Bronchial epithelial cell (primary cell): Measurements from ENCODE around the gene C10orf67. TPM values are rescaled to one million over a fixed set of nuclear protein-coding genes. Genes with fewer than 3 reads are reported as not detected.

ENCODE experiments used
- DNase-seq: peaks from one replicate; pipeline ENCODE4 v3.0.0-alpha.2; 2010; ENCODE audit warnings: low read depth
- FAIRE-seq: peaks from 2 replicates; lab custom pipeline; 2011; peaks lifted over from hg19 to GRCh38; lab: Jason Lieb, UNC
- H3K27me3 ChIP-seq: 2 replicates; pipeline ENCODE4 v1.5.1; 2011; ENCODE audit warnings: low read length; ENCODE audit not compliant: control insufficient read depth, insufficient read depth
- H3K36me3 ChIP-seq: 2 replicates; pipeline ENCODE4 v1.5.1; 2011; ENCODE audit warnings: low read length; ENCODE audit not compliant: control insufficient read depth, insufficient read depth
- H3K4me3 ChIP-seq: 2 replicates; pipeline ENCODE4 v1.5.1; 2011; ENCODE audit warnings: mild to moderate bottlenecking, low read depth, low read length, control low read depth
- total RNA-seq: library from RNA; depleted of rRNA; stranded (reverse); fragments of >200 nt; gene quantifications from 2 replicates; pipeline ENCODE4 v1.2.1, GENCODE V29; 2014
- TF ChIP-seq, protein P1 (sequence below): IDR thresholded peaks from 2 replicates; pipeline ENCODE4 v1.5.1; 2011; ENCODE audit warnings: mild to moderate bottlenecking, moderate library complexity, low read length, control low read depth, inconsistent platforms; ENCODE audit not compliant: insufficient read depth, severe bottlenecking

C10orf67 gene
- total RNA-seq, 1 donor from 2014 or later: not detected

DNA sequence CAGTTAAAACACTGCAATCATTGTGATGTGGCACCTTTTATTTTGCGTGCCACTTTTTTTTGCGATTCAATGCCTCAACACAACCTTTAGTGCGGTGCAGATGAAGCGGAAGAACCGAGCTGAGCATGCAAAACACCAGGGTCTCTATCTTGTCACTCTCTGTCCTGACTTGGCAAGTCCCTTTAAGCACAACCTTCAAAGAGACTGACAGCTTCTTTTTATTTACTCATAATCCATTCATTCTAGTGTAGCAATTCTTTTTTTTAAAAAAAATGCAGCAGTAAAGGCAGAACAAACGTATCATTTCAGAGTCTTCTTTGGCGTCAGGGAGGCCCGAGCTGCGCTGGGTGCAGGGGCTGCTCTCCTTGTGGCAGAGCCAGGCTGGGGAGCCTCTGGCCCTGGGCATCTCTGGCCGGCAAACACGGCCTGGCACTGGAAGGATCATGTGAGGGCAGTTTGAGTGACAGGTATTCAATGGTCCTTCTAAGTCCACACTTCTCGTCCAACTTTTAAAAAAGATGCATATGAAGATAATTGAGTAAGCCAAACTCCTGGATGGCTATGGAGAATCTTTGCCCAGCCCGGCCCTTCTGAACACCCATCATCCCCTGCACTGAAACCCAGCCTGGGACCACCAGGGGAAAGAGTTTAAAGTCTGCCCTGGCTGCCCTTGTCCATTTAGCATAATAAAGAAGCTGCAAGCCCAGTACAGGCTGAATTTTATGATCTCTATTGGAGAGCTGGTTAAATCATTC lies 148.6 kb downstream of the C10orf67 start:
- FAIRE-seq (no peak), DNase-seq (no peak)
- peaks cover 55% of the 10 kb centered on the region for H3K27me3 ChIP-seq
- TF ChIP-seq, protein P1, sequence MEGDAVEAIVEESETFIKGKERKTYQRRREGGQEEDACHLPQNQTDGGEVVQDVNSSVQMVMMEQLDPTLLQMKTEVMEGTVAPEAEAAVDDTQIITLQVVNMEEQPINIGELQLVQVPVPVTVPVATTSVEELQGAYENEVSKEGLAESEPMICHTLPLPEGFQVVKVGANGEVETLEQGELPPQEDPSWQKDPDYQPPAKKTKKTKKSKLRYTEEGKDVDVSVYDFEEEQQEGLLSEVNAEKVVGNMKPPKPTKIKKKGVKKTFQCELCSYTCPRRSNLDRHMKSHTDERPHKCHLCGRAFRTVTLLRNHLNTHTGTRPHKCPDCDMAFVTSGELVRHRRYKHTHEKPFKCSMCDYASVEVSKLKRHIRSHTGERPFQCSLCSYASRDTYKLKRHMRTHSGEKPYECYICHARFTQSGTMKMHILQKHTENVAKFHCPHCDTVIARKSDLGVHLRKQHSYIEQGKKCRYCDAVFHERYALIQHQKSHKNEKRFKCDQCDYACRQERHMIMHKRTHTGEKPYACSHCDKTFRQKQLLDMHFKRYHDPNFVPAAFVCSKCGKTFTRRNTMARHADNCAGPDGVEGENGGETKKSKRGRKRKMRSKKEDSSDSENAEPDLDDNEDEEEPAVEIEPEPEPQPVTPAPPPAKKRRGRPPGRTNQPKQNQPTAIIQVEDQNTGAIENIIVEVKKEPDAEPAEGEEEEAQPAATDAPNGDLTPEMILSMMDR: no peak
- no peak overlapping the region for H3K4me3 ChIP-seq
- no peaks in the 10 kb centered on the region for H3K36me3 ChIP-seq

DNA sequence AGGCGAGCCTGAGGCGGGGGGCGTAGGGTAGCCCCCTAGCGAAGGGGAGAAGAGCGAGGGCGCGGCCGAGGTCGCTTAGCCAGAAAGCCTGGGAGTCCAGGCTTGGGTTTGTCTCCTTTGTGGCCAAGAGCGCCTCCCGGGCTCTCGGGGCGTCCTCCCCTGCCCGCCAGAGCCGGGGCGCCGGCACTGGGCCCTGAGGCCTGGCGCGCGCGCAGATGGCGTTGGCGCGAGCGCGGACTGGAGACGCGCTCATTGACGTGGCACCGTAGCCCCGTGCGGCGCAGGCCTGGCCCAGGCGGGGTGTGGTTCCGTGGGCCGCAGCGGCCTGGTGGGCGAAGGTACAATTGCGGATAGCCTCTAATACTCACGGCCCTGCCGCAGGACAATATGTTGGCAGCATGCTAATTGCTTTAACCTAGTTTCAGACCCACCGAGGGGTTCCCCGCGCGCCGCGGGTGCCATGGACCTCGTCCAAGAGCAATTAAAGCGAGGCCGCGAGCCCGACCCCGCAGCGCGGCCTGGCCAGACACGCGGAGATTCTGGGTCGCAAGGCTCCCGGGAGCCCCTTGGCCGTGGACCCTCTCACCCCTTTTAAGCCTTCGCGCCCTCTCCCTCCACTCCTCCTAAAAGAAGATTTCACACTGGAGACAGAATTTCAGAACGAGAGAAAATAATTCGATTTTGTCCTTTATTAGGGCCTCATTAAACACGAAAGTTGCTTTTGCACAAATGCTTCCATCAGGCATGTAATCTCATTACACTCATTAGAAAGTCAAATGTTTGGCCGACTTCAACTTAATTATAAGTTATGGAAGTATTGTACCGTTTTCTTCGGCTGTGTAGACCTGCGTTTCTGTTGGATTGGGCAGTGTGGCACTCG lies 149.4 kb downstream of the C10orf67 start:
- FAIRE-seq: no peak
- TF ChIP-seq, protein P1: no peak
- Histone ChIP-seq H3K4me3 (no peak overlapping the region), H3K36me3 (no peaks in the 10 kb centered on the region), H3K27me3 (peaks cover 55% of the 10 kb centered on the region)
- DNase-seq: no peak

GRCh38 chr10:23194471-23194965 lies 150.1 kb downstream of the C10orf67 start:
- TF ChIP-seq, protein P1: no peak
- FAIRE-seq (no peak), DNase-seq (no peak)
- no peaks in the 10 kb centered on the region for H3K36me3 ChIP-seq
- H3K27me3 ChIP-seq: peaks cover 51% of the 10 kb centered on the region
- H3K4me3 ChIP-seq: no peak overlapping the region

DNA sequence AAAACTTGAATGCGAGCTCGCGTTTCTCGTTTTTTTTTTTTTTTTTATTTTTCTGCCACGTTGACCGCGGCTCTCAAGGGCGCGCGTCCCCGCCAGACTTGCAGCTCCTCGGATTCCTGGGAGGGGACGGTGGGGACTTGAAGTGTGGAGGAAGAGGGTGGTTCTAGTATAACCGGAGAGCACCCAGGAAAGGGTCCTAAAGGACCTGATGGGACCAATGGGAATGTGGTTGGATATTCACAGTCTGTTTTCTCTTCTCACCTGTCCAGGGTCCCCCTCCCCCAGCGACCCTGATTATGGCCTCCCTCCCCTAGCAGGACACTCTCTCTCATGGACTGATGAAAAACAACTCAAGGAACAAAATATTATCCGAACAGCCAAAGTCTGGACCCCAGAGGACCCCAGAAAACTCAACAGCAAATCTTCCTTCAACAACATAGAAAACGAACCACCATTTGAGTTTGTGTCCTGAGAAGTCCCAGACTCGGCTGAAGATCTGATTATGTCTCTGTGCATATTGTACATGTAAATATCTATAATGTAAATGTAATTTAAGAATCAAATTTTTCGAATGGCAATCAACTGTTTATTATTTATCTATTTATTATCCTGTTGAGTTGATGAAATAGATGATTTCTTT lies 151.0 kb downstream of the C10orf67 start:
- H3K36me3 ChIP-seq: no peaks in the 10 kb centered on the region
- TF ChIP-seq, protein P1: no peak
- peaks cover 51% of the 10 kb centered on the region for H3K27me3 ChIP-seq
- no peak overlapping the region for H3K4me3 ChIP-seq
- DNase-seq (no peak), FAIRE-seq (no peak)

DNA sequence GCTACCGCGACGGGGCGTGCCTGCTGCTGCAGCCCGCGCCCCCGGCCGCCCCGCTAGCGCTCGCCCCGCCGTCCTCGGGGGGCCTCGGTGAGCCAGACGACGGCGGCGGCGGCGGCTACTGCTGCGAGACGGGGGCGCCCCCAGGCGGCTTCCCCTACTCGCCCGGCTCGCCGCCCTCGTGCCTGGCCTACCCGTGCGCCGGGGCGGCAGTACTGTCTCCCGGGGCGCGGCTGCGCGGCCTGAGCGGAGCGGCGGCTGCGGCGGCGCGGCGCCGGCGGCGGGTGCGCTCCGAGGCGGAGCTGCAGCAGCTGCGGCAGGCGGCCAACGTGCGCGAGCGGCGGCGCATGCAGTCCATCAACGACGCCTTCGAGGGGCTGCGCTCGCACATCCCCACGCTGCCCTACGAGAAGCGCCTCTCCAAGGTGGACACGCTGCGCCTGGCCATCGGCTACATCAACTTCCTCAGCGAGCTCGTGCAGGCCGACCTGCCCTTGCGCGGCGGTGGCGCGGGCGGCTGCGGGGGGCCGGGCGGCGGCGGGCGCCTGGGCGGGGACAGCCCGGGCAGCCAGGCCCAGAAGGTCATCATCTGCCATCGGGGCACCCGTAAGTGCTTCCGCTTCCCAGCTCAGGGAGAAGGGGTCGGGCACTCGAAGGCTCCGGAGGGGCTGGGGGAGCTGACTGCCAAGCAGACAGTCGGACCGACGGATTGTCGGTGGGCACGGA lies 151.7 kb downstream of the C10orf67 start:
- peaks cover 54% of the 10 kb centered on the region for H3K27me3 ChIP-seq
- FAIRE-seq (no peak), DNase-seq (no peak)
- H3K4me3 ChIP-seq: no peak overlapping the region
- TF ChIP-seq, protein P1: no peak
- H3K36me3 ChIP-seq: no peaks in the 10 kb centered on the region
